Activated CD4-positive, alpha-beta T cell treated with anti-CD3 and anti-CD28 coated beads for 1 hour (primary cell): ENCODE measurements around the gene CEP19.

Experiments
- DNase-seq: peaks from one replicate; pipeline ENCODE4 v3.0.0-alpha.2; 2020

CEP19 gene

DNA sequence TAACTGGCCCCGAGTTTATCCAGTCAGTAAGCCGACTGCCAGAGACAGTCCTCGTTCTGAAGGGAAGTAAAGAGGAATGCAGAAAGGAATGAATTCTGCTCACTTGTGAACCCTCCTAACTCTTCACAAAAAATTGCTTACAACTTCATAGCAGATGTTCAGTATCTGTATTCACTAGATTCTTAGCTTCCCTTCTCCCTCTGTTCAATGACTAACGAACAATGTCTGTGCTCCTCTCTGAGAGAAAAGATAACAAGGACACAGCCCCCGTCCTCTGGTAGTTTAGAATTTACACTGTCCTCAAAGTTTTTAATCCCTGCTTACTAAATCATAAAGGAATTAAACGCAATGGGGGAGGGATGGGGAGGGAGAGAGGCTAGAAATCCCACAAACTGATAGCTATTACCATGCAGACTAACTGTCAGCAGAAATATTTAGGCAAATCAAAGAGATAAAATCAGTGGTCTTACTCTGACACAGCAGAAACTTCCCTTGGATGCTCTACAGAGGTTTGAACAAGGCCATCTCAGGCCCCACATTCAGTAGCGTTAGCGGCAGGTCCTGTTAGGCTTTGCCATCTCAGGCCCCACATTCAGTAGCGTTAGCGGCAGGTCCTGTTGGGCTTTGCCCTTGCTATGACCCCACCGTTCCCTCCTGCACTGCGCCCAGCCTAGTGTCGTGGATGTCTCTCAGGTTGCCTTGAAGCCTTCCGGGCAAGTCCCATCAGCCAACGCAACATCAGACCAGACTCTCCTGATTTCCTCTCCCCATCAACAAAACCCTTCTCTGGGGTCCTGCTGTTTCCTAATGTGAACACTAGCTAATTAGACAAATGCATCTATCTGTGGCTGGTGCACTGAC is 49.1 kb downstream of the CEP19 start:
- no peak for DNase-seq

DNA sequence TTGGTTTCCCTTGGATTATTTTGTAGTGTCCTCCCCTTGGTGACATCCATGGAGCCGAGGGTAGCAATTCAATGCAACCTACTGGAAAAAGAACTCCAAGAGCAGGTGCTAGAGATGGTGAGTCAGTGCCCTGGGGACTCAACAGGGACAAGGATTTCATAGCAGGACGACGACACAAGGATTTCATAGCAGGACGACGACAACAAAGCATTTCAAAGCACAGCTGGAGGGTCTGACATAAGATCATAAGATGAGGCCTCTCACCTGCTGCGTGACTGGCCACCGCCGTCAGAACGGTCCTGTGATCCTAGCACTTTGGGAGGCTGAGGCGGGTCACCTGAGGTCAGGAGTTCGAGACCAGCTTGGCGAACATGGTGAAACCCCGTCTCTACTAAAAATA is 50.0 kb downstream of the CEP19 start:
- no peak for DNase-seq

DNA sequence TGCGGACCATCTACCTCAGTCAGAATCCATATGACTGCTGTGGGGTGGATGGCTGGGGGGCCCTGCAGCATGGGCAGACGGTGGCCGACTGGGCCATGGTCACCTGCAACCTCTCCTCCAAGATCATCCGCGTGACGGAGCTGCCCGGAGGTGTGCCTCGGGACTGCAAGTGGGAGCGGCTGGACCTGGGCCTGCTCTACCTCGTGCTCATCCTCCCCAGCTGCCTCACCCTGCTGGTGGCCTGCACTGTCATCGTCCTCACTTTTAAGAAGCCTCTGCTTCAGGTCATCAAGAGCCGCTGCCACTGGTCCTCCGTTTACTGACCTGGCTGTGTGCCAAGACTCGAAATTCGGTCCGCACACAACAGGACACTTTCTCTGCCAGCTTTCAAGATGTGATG is 50.6 kb downstream of the CEP19 start:
- DNase-seq = no peak

DNA sequence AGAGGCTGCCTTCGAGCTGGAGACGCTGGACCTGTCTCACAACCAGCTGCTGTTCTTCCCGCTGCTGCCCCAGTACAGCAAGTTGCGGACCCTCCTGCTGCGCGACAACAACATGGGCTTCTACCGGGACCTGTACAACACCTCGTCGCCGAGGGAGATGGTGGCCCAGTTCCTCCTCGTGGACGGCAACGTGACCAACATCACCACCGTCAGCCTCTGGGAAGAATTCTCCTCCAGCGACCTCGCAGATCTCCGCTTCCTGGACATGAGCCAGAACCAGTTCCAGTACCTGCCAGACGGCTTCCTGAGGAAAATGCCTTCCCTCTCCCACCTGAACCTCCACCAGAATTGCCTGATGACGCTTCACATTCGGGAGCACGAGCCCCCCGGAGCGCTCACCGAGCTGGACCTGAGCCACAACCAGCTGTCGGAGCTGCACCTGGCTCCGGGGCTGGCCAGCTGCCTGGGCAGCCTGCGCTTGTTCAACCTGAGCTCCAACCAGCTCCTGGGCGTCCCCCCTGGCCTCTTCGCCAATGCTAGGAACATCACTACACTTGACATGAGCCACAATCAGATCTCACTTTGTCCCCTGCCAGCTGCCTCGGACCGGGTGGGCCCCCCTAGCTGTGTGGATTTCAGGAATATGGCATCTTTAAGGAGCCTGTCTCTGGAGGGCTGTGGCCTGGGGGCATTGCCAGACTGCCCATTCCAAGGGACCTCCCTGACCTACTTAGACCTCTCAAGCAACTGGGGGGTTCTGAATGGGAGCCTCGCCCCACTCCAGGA is 51.5 kb downstream of the CEP19 start:
- DNase-seq = no peak

DNA sequence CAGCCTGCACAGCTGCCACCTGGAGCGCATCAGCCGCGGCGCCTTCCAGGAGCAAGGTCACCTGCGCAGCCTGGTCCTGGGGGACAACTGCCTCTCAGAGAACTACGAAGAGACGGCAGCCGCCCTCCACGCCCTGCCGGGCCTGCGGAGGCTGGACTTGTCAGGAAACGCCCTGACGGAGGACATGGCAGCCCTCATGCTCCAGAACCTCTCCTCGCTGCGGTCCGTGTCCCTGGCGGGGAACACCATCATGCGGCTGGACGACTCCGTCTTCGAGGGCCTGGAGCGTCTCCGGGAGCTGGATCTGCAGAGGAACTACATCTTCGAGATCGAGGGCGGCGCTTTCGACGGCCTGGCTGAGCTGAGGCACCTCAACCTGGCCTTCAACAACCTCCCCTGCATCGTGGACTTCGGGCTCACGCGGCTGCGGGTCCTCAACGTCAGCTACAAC is 52.1 kb downstream of the CEP19 start:
- no peak for DNase-seq
